ENCODE data around the gene NPFFR1. TPM values are rescaled to one million over a fixed set of nuclear protein-coding genes. Genes with fewer than 3 reads are reported as not detected.

NPFFR1 gene, protein sequence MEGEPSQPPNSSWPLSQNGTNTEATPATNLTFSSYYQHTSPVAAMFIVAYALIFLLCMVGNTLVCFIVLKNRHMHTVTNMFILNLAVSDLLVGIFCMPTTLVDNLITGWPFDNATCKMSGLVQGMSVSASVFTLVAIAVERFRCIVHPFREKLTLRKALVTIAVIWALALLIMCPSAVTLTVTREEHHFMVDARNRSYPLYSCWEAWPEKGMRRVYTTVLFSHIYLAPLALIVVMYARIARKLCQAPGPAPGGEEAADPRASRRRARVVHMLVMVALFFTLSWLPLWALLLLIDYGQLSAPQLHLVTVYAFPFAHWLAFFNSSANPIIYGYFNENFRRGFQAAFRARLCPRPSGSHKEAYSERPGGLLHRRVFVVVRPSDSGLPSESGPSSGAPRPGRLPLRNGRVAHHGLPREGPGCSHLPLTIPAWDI
- polyA plus RNA-seq (2013, experiment 1 of 2), result under 0.01 TPM
- polyA plus RNA-seq (2013, experiment 2 of 2), result under 0.01 TPM

DNA sequence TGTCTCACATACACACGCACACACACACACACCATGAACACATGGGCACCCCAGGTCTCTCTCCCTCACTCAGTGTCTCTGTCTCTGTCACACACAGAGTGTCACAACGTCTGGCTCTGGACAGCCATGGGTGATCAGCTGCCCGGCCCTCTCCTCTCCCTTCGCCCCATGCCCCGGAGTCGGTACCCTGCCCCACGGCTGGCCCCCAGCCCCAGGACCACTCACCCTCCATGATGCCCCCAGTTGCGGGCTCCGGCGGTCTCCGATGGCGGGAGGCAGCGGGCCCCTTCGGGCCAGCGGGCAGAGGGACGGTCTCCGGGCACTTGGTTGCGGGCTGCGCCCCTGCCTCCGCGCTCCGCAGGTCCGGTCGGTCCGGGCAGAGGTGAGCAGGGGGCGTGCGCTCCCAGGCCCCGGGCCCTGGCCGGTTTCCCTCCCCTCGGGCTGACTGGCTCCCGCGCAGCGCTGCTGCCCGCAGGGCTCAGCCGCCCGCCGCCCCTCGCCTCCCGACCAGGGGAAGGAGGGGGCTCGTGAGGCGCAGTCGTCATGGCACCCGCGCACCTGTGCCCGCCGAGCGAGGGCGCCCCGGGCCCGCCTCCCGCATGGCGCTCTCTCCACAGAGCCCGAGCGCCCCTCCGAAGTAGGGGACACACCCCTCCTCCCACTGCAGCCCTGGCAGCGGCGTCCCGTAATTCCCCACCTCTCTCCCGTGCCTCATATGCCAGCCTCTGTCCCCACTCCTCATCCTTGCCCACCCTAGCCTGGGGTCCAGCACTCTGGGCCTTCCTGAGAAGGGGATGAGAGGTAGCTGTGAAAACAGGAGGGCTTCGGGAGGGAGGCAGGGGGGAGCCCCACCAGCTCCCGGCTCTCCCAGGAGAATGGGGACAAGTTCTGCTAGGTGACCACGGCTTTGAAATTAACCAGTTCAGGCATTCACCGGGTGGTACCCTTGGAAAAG lies at the start of gene NPFFR1:
NPFFR1 (minus strand) TSS at position 560 of the 955 bp plus-strand sequence; CDS start at position 232, 328 bp downstream.
- Histone ChIP-seq H3K9ac (ENCODE audit: low read length) (no peak within 1 kb of the TSS), H3K4me1 (ENCODE audit: control insufficient read depth, insufficient read depth, low read depth, low read length) (peaks cover 7% of the 10 kb centered on the region), H3K9me3 (ENCODE audit: control insufficient read depth, low read length) (peaks cover 7% of the 10 kb centered on the region), H2AFZ (ENCODE audit: low read depth, low read length) (peak within 1 kb of the TSS; percentile 10), H3K18ac (ENCODE audit: low read depth in 1 of 2, low read length in 2 of 2) (no peak within 1 kb of the TSS), H2AK5ac (ENCODE audit: low read length, severe bottlenecking) (no peak within 1 kb of the TSS), H4K8ac (ENCODE audit: low read length) (peak within 1 kb of the TSS; percentile 46), H3K36me3 (ENCODE audit: control insufficient read depth in 1 of 2, insufficient read depth in 2 of 2, low read depth in 1 of 2, low read length in 2 of 2) (no peaks in the 10 kb centered on the region), H3K4me3 (ENCODE audit: insufficient read depth in 1 of 2, low read depth in 1 of 2, low read length in 2 of 2) (peak within 1 kb of the TSS in 1 of 2 experiments; percentile 27), H3K14ac (ENCODE audit: low read length in 2 of 2) (peak within 1 kb of the TSS in 1 of 2 experiments; percentile 90), H3K4me2 (ENCODE audit: low read length, poor library complexity, severe bottlenecking) (peak within 1 kb of the TSS; percentile 70), H3K23ac (ENCODE audit: low read length in 2 of 2) (peak within 1 kb of the TSS in 1 of 2 experiments; percentile 97), H2BK15ac (ENCODE audit: low read depth, poor library complexity, severe bottlenecking) (no peak within 1 kb of the TSS), H3K4ac (ENCODE audit: low read depth in 1 of 2, low read length in 2 of 2) (no peak within 1 kb of the TSS), H2BK5ac (ENCODE audit: low read depth, low read length, poor library complexity, severe bottlenecking) (peak within 1 kb of the TSS; percentile 59), H3K27me3 (ENCODE audit: control insufficient read depth in 1 of 2, insufficient read depth in 1 of 2, low read length in 2 of 2) (peaks cover 60 to 92% of the 10 kb centered on the region in 2 experiments), H2BK120ac (ENCODE audit: low read depth, low read length) (no peak within 1 kb of the TSS), H3K27ac (ENCODE audit: low read length, poor library complexity, severe bottlenecking) (no peak within 1 kb of the TSS), H4K91ac (ENCODE audit: low read length) (no peak within 1 kb of the TSS), H2BK12ac (ENCODE audit: low read length in 2 of 2) (no peak within 1 kb of the TSS), H3K79me1 (replicated peaks; ENCODE audit: low read length, poor library complexity, severe bottlenecking) (no peaks in the 10 kb centered on the region)
- WGBS, result 13% methylated on average over 44 of the region's 63 CpGs
- DNase-seq, result no peak

DNA sequence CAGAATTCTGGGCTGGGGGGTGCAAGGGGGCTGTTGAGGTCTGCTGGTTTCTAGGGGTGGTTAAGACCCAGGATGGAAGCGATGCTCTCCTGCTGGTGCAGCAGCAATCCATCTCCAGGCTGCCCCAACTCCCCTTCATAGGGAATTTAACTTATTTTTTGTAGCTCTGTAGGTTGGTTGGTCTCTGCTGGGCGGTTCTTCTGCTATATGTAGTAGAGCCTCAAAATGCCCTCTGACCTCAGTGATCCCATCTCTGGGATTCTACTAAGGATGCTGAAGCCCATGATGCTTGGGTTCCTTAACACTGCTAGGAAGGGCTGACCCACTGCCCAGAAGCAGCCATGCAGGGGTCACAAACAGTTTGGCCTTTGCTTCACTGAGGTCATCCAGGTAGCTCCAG lies 49.5 kb upstream of the NPFFR1 start:
- peak overlapping the region; percentile 79 for H4K8ac ChIP-seq (ENCODE audit: low read length)
- H2BK12ac ChIP-seq (ENCODE audit: low read length in 2 of 2), result peak overlapping the region in 1 of 2 experiments; percentile 92
- no peak overlapping the region for H2AFZ ChIP-seq (ENCODE audit: low read depth, low read length)
- peaks cover 10% of the 10 kb centered on the region for H3K9me3 ChIP-seq (ENCODE audit: control insufficient read depth, low read length)
- H4K91ac ChIP-seq (ENCODE audit: low read length), result peak overlapping the region; percentile 46
- H3K9ac ChIP-seq (ENCODE audit: low read length), result no peak overlapping the region
- H2BK5ac ChIP-seq (ENCODE audit: low read depth, low read length, poor library complexity, severe bottlenecking), result no peak overlapping the region
- peak overlapping the region; percentile 28 to 47 for H3K18ac ChIP-seq (ENCODE audit: low read depth in 1 of 2, low read length in 2 of 2)
- H3K4me2 ChIP-seq (ENCODE audit: low read length, poor library complexity, severe bottlenecking), result no peak overlapping the region
- no peak overlapping the region for H3K27ac ChIP-seq (ENCODE audit: low read length, poor library complexity, severe bottlenecking)
- peak overlapping the region; percentile 57 for H2AK5ac ChIP-seq (ENCODE audit: low read length, severe bottlenecking)
- H3K14ac ChIP-seq (ENCODE audit: low read length in 2 of 2), result no peak overlapping the region
- peaks cover 0 to 16% of the 10 kb centered on the region in 2 experiments for H3K36me3 ChIP-seq (ENCODE audit: control insufficient read depth in 1 of 2, insufficient read depth in 2 of 2, low read depth in 1 of 2, low read length in 2 of 2)
- peak overlapping the region in 1 of 2 experiments; percentile 65 for H3K4ac ChIP-seq (ENCODE audit: low read depth in 1 of 2, low read length in 2 of 2)
- H2BK15ac ChIP-seq (ENCODE audit: low read depth, poor library complexity, severe bottlenecking), result no peak overlapping the region
- peaks cover 30% of the 10 kb centered on the region for H3K4me1 ChIP-seq (ENCODE audit: control insufficient read depth, insufficient read depth, low read depth, low read length)
- H3K79me1 ChIP-seq (replicated peaks; ENCODE audit: low read length, poor library complexity, severe bottlenecking), result peaks cover 17% of the 10 kb centered on the region
- H2BK120ac ChIP-seq (ENCODE audit: low read depth, low read length), result peak overlapping the region; percentile 37
- H3K27me3 ChIP-seq (ENCODE audit: control insufficient read depth in 1 of 2, insufficient read depth in 1 of 2, low read length in 2 of 2), result no peaks in the 10 kb centered on the region
- no peak overlapping the region for H3K4me3 ChIP-seq (ENCODE audit: insufficient read depth in 1 of 2, low read depth in 1 of 2, low read length in 2 of 2)
- 100% methylated on average over 1 of the region's 2 CpGs for WGBS
- no peak overlapping the region for H3K23ac ChIP-seq (ENCODE audit: low read length in 2 of 2)
- no peak for DNase-seq

DNA sequence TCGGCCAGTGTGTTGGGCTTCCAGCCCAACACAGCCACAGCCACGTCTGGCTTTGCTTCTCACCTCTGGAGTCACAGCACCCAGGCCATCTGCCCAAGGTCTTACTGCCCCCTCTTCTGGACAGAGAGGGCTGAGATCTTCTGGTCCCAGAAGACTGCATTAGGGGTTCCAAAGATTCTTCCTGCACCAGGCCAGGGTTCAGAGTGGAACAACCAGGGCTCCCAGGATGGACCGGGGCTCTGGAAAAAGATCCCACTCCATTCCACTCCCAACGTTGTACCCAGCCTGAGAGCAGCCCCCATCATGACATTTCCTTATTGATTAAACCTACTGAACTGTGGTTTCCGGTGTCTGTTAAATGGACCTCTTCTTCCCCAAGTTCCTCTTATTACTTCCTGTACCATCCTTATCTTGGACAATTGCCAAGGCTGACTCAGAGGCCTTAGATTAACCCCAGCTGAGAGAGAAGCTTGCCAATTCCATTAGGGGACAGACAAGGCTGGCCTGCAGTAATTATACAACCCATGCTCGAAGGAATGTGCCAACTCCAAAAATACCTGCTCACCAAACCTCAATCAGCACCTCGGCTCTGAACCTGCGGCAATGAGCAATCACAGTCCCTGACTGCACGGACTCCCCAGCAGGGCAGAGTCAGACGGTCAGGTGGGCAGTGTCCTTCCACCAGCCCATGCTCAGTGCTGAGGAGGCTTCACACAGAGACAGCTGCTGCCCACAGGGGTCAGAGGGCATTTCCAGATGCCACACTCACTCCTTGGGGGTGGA lies 47.9 kb upstream of the NPFFR1 start:
- no peak overlapping the region for H3K4me3 ChIP-seq (ENCODE audit: insufficient read depth in 1 of 2, low read depth in 1 of 2, low read length in 2 of 2)
- peak overlapping the region; percentile 54 for H2BK15ac ChIP-seq (ENCODE audit: low read depth, poor library complexity, severe bottlenecking)
- no peak overlapping the region for H3K14ac ChIP-seq (ENCODE audit: low read length in 2 of 2)
- peaks cover 10% of the 10 kb centered on the region for H3K9me3 ChIP-seq (ENCODE audit: control insufficient read depth, low read length)
- H2BK120ac ChIP-seq (ENCODE audit: low read depth, low read length), result no peak overlapping the region
- H2AK5ac ChIP-seq (ENCODE audit: low read length, severe bottlenecking), result peak overlapping the region; percentile 90
- H3K4ac ChIP-seq (ENCODE audit: low read depth in 1 of 2, low read length in 2 of 2), result peak overlapping the region; percentile 59 to 76
- peak overlapping the region; percentile 86 to 87 for H2BK12ac ChIP-seq (ENCODE audit: low read length in 2 of 2)
- H2BK5ac ChIP-seq (ENCODE audit: low read depth, low read length, poor library complexity, severe bottlenecking), result peak overlapping the region; percentile 24
- H3K27ac ChIP-seq (ENCODE audit: low read length, poor library complexity, severe bottlenecking), result peak overlapping the region; percentile 75
- peak overlapping the region; percentile 80 for H4K91ac ChIP-seq (ENCODE audit: low read length)
- H3K23ac ChIP-seq (ENCODE audit: low read length in 2 of 2), result no peak overlapping the region
- peaks cover 0 to 13% of the 10 kb centered on the region in 2 experiments for H3K36me3 ChIP-seq (ENCODE audit: control insufficient read depth in 1 of 2, insufficient read depth in 2 of 2, low read depth in 1 of 2, low read length in 2 of 2)
- peak overlapping the region; percentile 90 to 94 for H3K18ac ChIP-seq (ENCODE audit: low read depth in 1 of 2, low read length in 2 of 2)
- WGBS, result 19% methylated on average over 10 of the region's 10 CpGs
- H3K27me3 ChIP-seq (ENCODE audit: control insufficient read depth in 1 of 2, insufficient read depth in 1 of 2, low read length in 2 of 2), result no peaks in the 10 kb centered on the region
- peaks cover 28% of the 10 kb centered on the region for H3K4me1 ChIP-seq (ENCODE audit: control insufficient read depth, insufficient read depth, low read depth, low read length)
- DNase-seq, result peak; percentile 97
- H3K79me1 ChIP-seq (replicated peaks; ENCODE audit: low read length, poor library complexity, severe bottlenecking), result peaks cover 15% of the 10 kb centered on the region
- H3K9ac ChIP-seq (ENCODE audit: low read length), result no peak overlapping the region
- peak overlapping the region; percentile 94 for H4K8ac ChIP-seq (ENCODE audit: low read length)
- no peak overlapping the region for H2AFZ ChIP-seq (ENCODE audit: low read depth, low read length)
- H3K4me2 ChIP-seq (ENCODE audit: low read length, poor library complexity, severe bottlenecking), result no peak overlapping the region
